ENCODE data around the gene GNL2.

GNL2 gene

DNA sequence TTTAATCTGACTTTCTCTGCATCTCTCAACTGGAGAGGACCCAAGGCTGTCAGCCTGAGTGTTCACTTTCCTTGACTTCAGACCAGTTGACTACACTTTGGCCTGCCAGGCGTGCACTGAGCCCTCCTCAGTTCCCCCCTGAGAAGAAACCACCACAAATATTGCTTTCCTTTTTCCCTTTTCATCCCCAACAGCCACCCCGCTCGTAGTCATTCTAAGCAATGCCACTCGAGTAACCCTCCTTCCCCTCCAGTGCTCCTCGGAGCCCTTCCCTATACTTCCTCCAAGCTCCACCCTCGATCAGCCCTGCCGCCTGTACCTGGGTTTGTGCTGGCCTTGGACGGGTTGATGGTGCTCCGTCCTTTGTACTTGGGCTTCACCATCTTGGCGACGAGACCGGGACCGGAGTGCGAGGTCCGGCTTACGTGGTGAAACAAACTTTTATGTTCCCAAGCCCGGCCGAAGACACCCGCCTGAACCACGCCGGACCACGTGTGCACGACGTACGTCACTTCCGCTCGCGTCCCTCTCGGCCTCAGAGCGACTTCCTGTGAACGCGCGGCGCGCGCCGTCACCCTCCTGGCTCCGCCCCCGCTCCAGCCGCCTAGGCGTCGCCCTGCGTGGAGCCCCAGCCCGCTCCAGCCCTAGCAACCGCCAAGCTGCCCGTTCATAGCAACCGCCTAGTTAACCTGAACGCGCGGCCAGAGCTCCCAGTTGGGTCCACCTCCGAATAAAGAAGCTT is at the start of gene GNL2:
GNL2 (minus strand) TSS at position 498 of the 742 bp plus-strand sequence; CDS start at position 383, 115 bp downstream.
- peak; percentile 73 for DNase-seq (ENCODE audit: low read depth)
- TF ChIP-seq, protein P1, sequence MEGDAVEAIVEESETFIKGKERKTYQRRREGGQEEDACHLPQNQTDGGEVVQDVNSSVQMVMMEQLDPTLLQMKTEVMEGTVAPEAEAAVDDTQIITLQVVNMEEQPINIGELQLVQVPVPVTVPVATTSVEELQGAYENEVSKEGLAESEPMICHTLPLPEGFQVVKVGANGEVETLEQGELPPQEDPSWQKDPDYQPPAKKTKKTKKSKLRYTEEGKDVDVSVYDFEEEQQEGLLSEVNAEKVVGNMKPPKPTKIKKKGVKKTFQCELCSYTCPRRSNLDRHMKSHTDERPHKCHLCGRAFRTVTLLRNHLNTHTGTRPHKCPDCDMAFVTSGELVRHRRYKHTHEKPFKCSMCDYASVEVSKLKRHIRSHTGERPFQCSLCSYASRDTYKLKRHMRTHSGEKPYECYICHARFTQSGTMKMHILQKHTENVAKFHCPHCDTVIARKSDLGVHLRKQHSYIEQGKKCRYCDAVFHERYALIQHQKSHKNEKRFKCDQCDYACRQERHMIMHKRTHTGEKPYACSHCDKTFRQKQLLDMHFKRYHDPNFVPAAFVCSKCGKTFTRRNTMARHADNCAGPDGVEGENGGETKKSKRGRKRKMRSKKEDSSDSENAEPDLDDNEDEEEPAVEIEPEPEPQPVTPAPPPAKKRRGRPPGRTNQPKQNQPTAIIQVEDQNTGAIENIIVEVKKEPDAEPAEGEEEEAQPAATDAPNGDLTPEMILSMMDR (IDR thresholded peaks at IDR 0.05; ENCODE audit: control insufficient read depth, insufficient read depth, low read depth, low read length, missing control alignments): no peak

DNA sequence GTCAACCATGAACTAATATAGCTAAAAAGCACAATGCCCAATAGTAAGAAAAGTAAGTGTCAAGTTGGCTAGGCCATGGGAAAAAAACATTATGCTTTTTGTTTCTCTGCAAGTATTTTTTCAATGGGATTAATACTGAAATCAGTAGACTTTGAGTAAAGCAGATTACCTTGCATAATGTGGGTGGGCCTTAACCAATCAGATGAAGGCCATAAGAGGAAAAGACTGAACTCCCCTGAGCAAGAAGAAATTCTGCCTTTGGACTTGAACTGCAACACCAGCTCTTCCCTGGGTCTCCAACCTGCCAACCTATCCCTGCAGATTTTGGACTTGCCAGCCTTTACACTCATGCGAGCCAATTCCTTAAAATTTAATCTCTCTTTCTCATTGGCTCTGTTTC is 45.3 kb upstream of the GNL2 start:
- TF ChIP-seq, protein P1 (IDR thresholded peaks at IDR 0.05; ENCODE audit: control insufficient read depth, insufficient read depth, low read depth, low read length, missing control alignments): no peak
- no peak for DNase-seq (ENCODE audit: low read depth)
- no peak overlapping the region for H3K4me3 ChIP-seq (ENCODE audit: control insufficient read depth, low read depth, low read length)

More for the DNA sequence above, at the start of gene GNL2:
- peak within 1 kb of the TSS; percentile 94 for H3K4me3 ChIP-seq (ENCODE audit: control insufficient read depth, low read depth, low read length)

DNA sequence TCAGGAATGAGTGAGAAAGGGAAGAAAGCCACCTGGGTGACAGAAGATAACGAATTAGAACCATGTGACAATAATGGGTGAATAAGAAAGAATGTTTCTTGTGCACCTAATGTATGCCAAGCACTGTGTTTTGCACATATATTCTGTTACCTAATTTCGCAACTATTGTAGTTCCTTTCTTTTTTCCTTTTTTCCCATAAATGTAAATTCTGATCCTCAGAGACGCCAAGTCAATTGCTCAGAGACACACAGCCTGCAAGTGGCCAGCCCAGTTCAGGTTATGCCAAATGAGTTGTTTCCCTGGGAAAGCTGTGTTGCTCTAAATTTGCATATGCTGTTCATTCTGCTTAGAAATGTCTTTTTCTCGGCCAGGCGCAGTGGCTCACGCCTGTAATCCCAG is 40.7 kb upstream of the GNL2 start:
- H3K4me3 ChIP-seq (ENCODE audit: control insufficient read depth, low read depth, low read length): no peak overlapping the region
- DNase-seq (ENCODE audit: low read depth): no peak
- TF ChIP-seq, protein P1 (IDR thresholded peaks at IDR 0.05; ENCODE audit: control insufficient read depth, insufficient read depth, low read depth, low read length, missing control alignments): no peak

DNA sequence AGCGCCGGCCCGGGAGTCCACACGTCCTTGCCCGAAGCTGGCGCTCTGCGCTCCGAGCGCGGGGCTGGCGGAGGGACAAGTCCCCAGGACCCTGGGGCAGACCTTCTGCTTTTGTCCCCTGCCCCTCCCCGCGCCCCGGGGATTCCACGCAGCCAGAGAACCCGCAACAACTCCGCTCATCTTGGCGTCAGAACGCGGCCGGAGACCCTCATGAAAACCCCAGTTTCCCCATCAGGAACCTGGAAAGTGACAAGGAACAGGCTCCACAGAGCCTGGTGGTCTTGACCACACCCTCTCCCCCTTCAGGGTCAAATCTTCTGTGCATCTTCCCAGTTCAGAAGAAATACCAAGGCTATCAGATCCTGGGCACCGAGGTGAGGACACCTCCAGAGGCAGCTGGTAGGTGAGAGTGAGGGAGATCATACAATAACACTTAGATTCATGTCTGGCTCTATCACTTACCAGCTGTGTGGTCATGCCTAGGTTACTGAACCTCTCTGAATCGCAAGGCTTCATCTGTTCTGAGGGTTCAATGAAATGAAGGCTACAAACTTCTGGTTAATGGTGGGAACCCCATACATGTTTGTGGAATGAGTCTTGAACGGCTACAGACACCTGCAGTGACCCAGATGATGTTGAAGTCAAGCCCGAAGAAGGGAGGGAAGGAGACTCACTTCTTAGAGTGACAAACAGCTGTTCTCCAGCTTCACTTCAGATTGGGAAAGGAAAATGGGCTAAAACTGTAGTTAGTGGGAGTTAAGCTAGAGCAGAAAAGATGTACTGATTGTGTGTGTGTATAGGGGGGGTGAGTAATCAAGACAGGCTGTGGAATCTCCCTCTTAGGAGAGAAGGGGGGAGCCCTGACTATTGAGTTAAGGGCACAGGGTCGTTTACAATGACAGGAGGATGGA is 39.5 kb upstream of the GNL2 start:
- DNase-seq (ENCODE audit: low read depth): no peak
- TF ChIP-seq, protein P1 (IDR thresholded peaks at IDR 0.05; ENCODE audit: control insufficient read depth, insufficient read depth, low read depth, low read length, missing control alignments): no peak
- peak overlapping the region; percentile 10 for H3K4me3 ChIP-seq (ENCODE audit: control insufficient read depth, low read depth, low read length)

DNA sequence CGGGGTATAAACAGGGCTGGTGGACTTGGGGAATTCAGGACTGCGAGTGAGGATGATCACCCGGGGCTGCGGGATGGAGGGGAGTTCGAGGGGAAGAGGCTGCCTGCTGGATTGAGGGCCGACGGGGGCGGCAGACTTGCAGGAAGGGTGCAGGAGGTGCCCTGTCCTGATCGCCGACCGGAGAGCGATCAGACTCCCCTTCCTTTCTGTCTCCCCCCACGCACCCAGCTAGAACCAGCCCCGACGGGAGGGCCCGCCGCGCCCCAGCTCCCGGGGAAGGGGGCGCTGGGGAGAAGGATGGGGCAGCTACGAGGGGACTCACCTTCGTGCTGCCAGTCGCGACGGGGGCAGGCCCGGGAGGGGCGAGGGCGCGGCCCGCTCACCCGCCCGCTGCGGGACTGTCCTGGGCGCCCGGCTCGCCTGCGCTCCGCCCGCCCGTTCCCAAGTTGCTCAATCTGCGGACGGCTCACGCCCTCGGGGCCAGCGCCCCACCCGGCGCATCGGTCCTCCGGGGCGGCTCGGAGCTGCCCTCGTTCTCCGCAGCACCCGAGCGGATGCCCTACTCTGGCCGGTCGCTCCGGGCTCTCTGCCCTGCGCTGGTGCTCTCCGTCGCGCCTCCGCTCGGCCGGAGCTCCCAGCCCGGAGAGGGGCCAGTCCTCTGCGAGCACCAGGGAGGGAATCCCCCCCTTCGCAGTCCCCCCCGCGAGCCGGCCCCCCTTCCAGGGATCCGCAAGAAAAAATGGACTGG is 38.7 kb upstream of the GNL2 start, which contains the start of gene RSPO1:
RSPO1 (minus strand) TSS at position 649 of the 748 bp plus-strand sequence. CDS start 5,231 bp downstream, outside the sequence.
- H3K4me3 ChIP-seq (ENCODE audit: control insufficient read depth, low read depth, low read length): peak within 1 kb of the TSS; percentile 10
- DNase-seq (ENCODE audit: low read depth): no peak
- TF ChIP-seq, protein P1 (IDR thresholded peaks at IDR 0.05; ENCODE audit: control insufficient read depth, insufficient read depth, low read depth, low read length, missing control alignments): no peak

DNA sequence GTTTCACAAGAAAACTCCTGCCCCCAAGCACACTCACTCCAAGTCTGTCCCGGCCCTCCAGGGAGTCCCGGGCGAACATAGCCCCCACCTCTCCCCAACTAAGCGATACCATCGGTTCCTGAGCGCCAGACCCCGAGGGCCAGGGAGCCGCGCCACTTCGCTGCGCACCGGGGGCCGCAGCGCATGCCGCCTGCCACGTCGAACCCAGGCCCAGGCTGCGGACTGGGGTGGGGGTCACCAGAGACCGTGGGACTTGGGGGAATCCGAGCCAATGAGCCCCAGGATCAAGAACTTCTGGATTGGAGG is 38.2 kb upstream of the GNL2 start:
- H3K4me3 ChIP-seq (ENCODE audit: control insufficient read depth, low read depth, low read length): no peak overlapping the region
- no peak for DNase-seq (ENCODE audit: low read depth)
- TF ChIP-seq, protein P1 (IDR thresholded peaks at IDR 0.05; ENCODE audit: control insufficient read depth, insufficient read depth, low read depth, low read length, missing control alignments): no peak

Data from AG09309 (cell line).